ENCODE data around the gene NUDT8.
A peak's percentile ranks its signal among the peaks of the same experiment; 100 is the strongest.
"Not testable (repeated sequence)": the region's sequence is repeated elsewhere in the genome, so short reads cannot be mapped to it uniquely, and the experiment has no call there.

NUDT8 gene

GRCh38 chr11:67641338-67642172 lies 11.8 kb upstream of the NUDT8 start:
- DNase-seq = no peak

- no peak for DNase-seq
These were observed 11.1 kb upstream of the NUDT8 start for GRCh38 chr11:67640758-67641337.

GRCh38 chr11:67640021-67640757 lies 10.5 kb upstream of the NUDT8 start:
- peak; percentile 61 for DNase-seq

- DNase-seq = no peak
These were observed 9.7 kb upstream of the NUDT8 start, which contains the start of gene TBX10 for GRCh38 chr11:67639438-67639859. Gene TBX10, minus strand, starts transcription at chr11:67639763. Its CDS starts 291 bp downstream, at chr11:67639472.

GRCh38 chr11:67638535-67639437 lies 9.0 kb upstream of the NUDT8 start:
- DNase-seq = no peak

- not testable (repeated sequence) for DNase-seq
These were observed 7.7 kb upstream of the NUDT8 start for GRCh38 chr11:67637441-67637840.

GRCh38 chr11:67636962-67637361 lies 7.2 kb upstream of the NUDT8 start:
- DNase-seq = no peak

- no peak for DNase-seq
These were observed 5.4 kb upstream of the NUDT8 start for GRCh38 chr11:67635231-67635521.

- DNase-seq = no peak
These were observed 4.9 kb upstream of the NUDT8 start for GRCh38 chr11:67634366-67635230.

- no peak for DNase-seq
These were observed 4.1 kb upstream of the NUDT8 start for GRCh38 chr11:67633758-67634365.

- no peak for DNase-seq
These were observed 3.4 kb upstream of the NUDT8 start for GRCh38 chr11:67632982-67633755.

- DNase-seq = no peak
These were observed 2.6 kb upstream of the NUDT8 start for GRCh38 chr11:67632175-67632981.

- no peak for DNase-seq
These were observed 2.1 kb upstream of the NUDT8 start for GRCh38 chr11:67631853-67632174.

- no peak for DNase-seq
These were observed 1.7 kb upstream of the NUDT8 start for GRCh38 chr11:67631411-67631810.

GRCh38 chr11:67630943-67631331 lies 1.2 kb upstream of the NUDT8 start:
- no peak for DNase-seq

GRCh38 chr11:67630228-67630942 lies 648 bp upstream of the NUDT8 start:
- DNase-seq = peak; percentile 97

- DNase-seq = no peak
These were observed 889 bp downstream of the NUDT8 start for GRCh38 chr11:67628710-67629385.

- DNase-seq = no peak
These were observed 1.7 kb downstream of the NUDT8 start for GRCh38 chr11:67627812-67628624.

All from OCI-M1 (cell line).